ENCODE data around the gene QKI.

- TF ChIP-seq, protein P1, sequence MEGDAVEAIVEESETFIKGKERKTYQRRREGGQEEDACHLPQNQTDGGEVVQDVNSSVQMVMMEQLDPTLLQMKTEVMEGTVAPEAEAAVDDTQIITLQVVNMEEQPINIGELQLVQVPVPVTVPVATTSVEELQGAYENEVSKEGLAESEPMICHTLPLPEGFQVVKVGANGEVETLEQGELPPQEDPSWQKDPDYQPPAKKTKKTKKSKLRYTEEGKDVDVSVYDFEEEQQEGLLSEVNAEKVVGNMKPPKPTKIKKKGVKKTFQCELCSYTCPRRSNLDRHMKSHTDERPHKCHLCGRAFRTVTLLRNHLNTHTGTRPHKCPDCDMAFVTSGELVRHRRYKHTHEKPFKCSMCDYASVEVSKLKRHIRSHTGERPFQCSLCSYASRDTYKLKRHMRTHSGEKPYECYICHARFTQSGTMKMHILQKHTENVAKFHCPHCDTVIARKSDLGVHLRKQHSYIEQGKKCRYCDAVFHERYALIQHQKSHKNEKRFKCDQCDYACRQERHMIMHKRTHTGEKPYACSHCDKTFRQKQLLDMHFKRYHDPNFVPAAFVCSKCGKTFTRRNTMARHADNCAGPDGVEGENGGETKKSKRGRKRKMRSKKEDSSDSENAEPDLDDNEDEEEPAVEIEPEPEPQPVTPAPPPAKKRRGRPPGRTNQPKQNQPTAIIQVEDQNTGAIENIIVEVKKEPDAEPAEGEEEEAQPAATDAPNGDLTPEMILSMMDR (IDR thresholded peaks at IDR 0.05; ENCODE audit: low read depth, low read length), result no peak
- TF ChIP-seq POLR2A (IDR thresholded peaks at IDR 0.05; ENCODE audit: extremely low read depth, insufficient read length), result no peak
- TF ChIP-seq, protein P2, sequence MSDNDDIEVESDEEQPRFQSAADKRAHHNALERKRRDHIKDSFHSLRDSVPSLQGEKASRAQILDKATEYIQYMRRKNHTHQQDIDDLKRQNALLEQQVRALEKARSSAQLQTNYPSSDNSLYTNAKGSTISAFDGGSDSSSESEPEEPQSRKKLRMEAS (IDR thresholded peaks at IDR 0.05; ENCODE audit: low read depth, low read length), result no peak
- TF ChIP-seq MYC (IDR thresholded peaks at IDR 0.05; ENCODE audit: low read depth, low read length), result no peak
Measured at GRCh38 chr6:163392533-163392932, 22.0 kb upstream of the QKI start.
